Measurements from ENCODE around the gene NNAT.

Gene NNAT

GRCh38 chr20:37498066-37498665, 22.9 kb upstream of the NNAT start:
- Histone ChIP-seq H3K36me3 (no peaks in the 10 kb centered on the region; the same call in 1 of the 2 replicates), H3K27ac (no peak overlapping the region), H3K27me3 (ENCODE audit: insufficient read depth, low read depth, severe bottlenecking) (no peaks in the 10 kb centered on the region), H3K9me3 (ENCODE audit: severe bottlenecking) (no peaks in the 10 kb centered on the region), H3K4me3 (ENCODE audit: low read depth, low read length) (no peak overlapping the region)
- no peak for TF ChIP-seq CTCF (IDR thresholded peaks at IDR 0.05; ENCODE audit: low read depth, low read length)
- DNase-seq, result no peak

GRCh38 chr20:37500311-37500710, 20.7 kb upstream of the NNAT start:
- no peak for TF ChIP-seq CTCF (IDR thresholded peaks at IDR 0.05; ENCODE audit: low read depth, low read length)
- Histone ChIP-seq H3K9me3 (ENCODE audit: severe bottlenecking) (no peaks in the 10 kb centered on the region), H3K27me3 (ENCODE audit: insufficient read depth, low read depth, severe bottlenecking) (no peaks in the 10 kb centered on the region), H3K27ac (no peak overlapping the region; the same call in 1 of the 2 replicates), H3K36me3 (no peaks in the 10 kb centered on the region; the same call in 1 of the 2 replicates), H3K4me3 (ENCODE audit: low read depth, low read length) (no peak overlapping the region)
- no peak for DNase-seq

- Histone ChIP-seq H3K36me3 (no peaks in the 10 kb centered on the region; the same call in 1 of the 2 replicates), H3K27me3 (ENCODE audit: insufficient read depth, low read depth, severe bottlenecking) (no peaks in the 10 kb centered on the region), H3K9me3 (ENCODE audit: severe bottlenecking) (no peaks in the 10 kb centered on the region), H3K27ac (peak overlapping the region; percentile 65), H3K4me3 (ENCODE audit: low read depth, low read length) (no peak overlapping the region)
- peak; percentile 75 for DNase-seq
- TF ChIP-seq CTCF (IDR thresholded peaks at IDR 0.05; ENCODE audit: low read depth, low read length), result peak; percentile 60
Measured at GRCh38 chr20:37501940-37502339, 19.1 kb upstream of the NNAT start.

- Histone ChIP-seq H3K36me3 (no peaks in the 10 kb centered on the region; the same call in 1 of the 2 replicates), H3K9me3 (ENCODE audit: severe bottlenecking) (no peaks in the 10 kb centered on the region), H3K27ac (peak overlapping the region; percentile 65), H3K4me3 (ENCODE audit: low read depth, low read length) (no peak overlapping the region), H3K27me3 (ENCODE audit: insufficient read depth, low read depth, severe bottlenecking) (no peaks in the 10 kb centered on the region)
- DNase-seq, result no peak
- TF ChIP-seq CTCF (IDR thresholded peaks at IDR 0.05; ENCODE audit: low read depth, low read length), result no peak
Measured at GRCh38 chr20:37502654-37503053, 18.4 kb upstream of the NNAT start.

- H3K9me3 ChIP-seq (ENCODE audit: severe bottlenecking), result no peaks in the 10 kb centered on the region
- peak overlapping the region; percentile 65 for H3K27ac ChIP-seq
- H3K36me3 ChIP-seq, result peaks cover 4% of the 10 kb centered on the region
- no peak for TF ChIP-seq CTCF (IDR thresholded peaks at IDR 0.05; ENCODE audit: low read depth, low read length)
- H3K27me3 ChIP-seq (ENCODE audit: insufficient read depth, low read depth, severe bottlenecking), result no peaks in the 10 kb centered on the region
- no peak for DNase-seq
- H3K4me3 ChIP-seq (ENCODE audit: low read depth, low read length), result no peak overlapping the region
Measured at GRCh38 chr20:37503256-37503927, 17.7 kb upstream of the NNAT start.

All from WERI-Rb-1 (cell line).